ENCODE measurements around the gene SAMD4B. TPM values are rescaled to one million over a fixed set of nuclear protein-coding genes. Genes with fewer than 3 reads are reported as not detected.

The SAMD4B gene
- total and polyA plus RNA-seq, 9 of the 15 experiments (the other 6 are each of a cell fraction or from before 2014, with no cell fraction given): 3.4 to 90.5 (median 38.0) TPM

DNA sequence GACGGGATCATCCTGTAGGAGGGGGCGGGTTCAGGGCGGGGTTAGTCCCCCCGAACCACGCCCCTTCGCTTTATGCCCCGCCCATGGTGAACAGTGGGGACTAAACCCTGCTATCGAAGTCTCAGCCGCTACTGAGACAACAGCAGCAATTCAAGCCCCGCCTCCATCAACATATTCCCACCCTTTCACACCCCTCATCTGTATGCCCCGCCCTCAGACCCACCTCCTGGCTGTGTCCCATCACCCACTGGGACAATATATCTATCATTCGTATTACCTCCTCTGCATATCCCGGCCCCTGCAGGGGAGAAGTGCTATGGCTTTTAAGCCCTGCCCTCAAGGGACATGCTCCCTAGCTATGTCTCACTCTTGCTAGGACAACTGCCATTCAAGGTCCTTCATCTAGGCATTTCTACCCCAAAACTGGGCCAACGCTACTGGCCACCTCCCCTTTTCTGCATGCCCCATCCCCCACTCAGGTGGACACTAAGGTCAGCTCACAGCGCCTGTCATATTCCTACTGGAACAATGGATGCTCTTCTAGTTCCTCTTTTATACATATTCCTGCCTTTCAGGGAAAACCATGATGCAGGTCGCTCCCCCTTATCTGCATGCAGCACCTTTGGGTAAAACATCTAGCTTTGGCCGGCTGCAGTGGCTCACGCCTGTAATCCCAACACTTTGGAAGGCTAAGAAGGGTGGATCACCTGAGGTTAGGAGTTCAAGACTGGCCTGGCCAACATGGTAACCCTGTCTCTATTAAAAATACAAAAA, 33.5 kb upstream of the SAMD4B start (continued):
- TF ChIP-seq, protein P1, sequence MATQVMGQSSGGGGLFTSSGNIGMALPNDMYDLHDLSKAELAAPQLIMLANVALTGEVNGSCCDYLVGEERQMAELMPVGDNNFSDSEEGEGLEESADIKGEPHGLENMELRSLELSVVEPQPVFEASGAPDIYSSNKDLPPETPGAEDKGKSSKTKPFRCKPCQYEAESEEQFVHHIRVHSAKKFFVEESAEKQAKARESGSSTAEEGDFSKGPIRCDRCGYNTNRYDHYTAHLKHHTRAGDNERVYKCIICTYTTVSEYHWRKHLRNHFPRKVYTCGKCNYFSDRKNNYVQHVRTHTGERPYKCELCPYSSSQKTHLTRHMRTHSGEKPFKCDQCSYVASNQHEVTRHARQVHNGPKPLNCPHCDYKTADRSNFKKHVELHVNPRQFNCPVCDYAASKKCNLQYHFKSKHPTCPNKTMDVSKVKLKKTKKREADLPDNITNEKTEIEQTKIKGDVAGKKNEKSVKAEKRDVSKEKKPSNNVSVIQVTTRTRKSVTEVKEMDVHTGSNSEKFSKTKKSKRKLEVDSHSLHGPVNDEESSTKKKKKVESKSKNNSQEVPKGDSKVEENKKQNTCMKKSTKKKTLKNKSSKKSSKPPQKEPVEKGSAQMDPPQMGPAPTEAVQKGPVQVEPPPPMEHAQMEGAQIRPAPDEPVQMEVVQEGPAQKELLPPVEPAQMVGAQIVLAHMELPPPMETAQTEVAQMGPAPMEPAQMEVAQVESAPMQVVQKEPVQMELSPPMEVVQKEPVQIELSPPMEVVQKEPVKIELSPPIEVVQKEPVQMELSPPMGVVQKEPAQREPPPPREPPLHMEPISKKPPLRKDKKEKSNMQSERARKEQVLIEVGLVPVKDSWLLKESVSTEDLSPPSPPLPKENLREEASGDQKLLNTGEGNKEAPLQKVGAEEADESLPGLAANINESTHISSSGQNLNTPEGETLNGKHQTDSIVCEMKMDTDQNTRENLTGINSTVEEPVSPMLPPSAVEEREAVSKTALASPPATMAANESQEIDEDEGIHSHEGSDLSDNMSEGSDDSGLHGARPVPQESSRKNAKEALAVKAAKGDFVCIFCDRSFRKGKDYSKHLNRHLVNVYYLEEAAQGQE (IDR thresholded peaks at IDR 0.05; ENCODE audit: borderline replicate concordance): peak; percentile 62
- TF ChIP-seq, protein P1 (CRISPR knock-in tag; IDR thresholded peaks at IDR 0.05; ENCODE audit: low read depth): no peak
- peak; percentile 33 for TF ChIP-seq EP300 (IDR thresholded peaks at IDR 0.05; ENCODE audit: low read length)
- TF ChIP-seq, protein P2, sequence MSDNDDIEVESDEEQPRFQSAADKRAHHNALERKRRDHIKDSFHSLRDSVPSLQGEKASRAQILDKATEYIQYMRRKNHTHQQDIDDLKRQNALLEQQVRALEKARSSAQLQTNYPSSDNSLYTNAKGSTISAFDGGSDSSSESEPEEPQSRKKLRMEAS (CRISPR knock-in tag; IDR thresholded peaks at IDR 0.05): peak; percentile 39; the same call in 1 of the 2 replicates
- peak; percentile 15; the same call in 1 of the 2 replicates for TF ChIP-seq BHLHE40 (IDR thresholded peaks at IDR 0.05; ENCODE audit: low read length)
- TF ChIP-seq, protein P3, sequence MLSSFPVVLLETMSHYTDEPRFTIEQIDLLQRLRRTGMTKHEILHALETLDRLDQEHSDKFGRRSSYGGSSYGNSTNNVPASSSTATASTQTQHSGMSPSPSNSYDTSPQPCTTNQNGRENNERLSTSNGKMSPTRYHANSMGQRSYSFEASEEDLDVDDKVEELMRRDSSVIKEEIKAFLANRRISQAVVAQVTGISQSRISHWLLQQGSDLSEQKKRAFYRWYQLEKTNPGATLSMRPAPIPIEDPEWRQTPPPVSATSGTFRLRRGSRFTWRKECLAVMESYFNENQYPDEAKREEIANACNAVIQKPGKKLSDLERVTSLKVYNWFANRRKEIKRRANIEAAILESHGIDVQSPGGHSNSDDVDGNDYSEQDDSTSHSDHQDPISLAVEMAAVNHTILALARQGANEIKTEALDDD (IDR thresholded peaks at IDR 0.05): 0 out of 2 replicates have a peak, but pooled peaks have one; percentile 5
- TF ChIP-seq, protein P4, sequence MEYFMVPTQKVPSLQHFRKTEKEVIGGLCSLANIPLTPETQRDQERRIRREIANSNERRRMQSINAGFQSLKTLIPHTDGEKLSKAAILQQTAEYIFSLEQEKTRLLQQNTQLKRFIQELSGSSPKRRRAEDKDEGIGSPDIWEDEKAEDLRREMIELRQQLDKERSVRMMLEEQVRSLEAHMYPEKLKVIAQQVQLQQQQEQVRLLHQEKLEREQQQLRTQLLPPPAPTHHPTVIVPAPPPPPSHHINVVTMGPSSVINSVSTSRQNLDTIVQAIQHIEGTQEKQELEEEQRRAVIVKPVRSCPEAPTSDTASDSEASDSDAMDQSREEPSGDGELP (CRISPR knock-in tag; IDR thresholded peaks at IDR 0.05; ENCODE audit: borderline replicate concordance): peak; percentile 33; the same call in 1 of the 2 replicates
- peak; percentile 69 for TF ChIP-seq GATA2 (CRISPR knock-in tag; IDR thresholded peaks at IDR 0.05)
- TF ChIP-seq TCF3 (CRISPR knock-in tag; IDR thresholded peaks at IDR 0.05): peak; percentile 93
- TF ChIP-seq, protein P5, sequence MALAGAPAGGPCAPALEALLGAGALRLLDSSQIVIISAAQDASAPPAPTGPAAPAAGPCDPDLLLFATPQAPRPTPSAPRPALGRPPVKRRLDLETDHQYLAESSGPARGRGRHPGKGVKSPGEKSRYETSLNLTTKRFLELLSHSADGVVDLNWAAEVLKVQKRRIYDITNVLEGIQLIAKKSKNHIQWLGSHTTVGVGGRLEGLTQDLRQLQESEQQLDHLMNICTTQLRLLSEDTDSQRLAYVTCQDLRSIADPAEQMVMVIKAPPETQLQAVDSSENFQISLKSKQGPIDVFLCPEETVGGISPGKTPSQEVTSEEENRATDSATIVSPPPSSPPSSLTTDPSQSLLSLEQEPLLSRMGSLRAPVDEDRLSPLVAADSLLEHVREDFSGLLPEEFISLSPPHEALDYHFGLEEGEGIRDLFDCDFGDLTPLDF (CRISPR knock-in tag; IDR thresholded peaks at IDR 0.05): no peak
- peak; percentile 88 for TF ChIP-seq CTBP1 (IDR thresholded peaks at IDR 0.05; ENCODE audit: borderline replicate concordance)
- no peak for TF ChIP-seq ZNF12 (CRISPR knock-in tag; IDR thresholded peaks at IDR 0.05)
- no peak for TF ChIP-seq E2F3 (CRISPR knock-in tag; IDR thresholded peaks at IDR 0.05)
- no peak for TF ChIP-seq TOE1 (IDR thresholded peaks at IDR 0.05; ENCODE audit: borderline replicate concordance)
- TF ChIP-seq TOE1 (CRISPR knock-in tag; IDR thresholded peaks at IDR 0.05; ENCODE audit: borderline replicate concordance, low read depth): no peak
- TF ChIP-seq ARID1B (IDR thresholded peaks at IDR 0.05): peak; percentile 89
- TF ChIP-seq ADNP (tag; IDR thresholded peaks at IDR 0.05): peak; percentile 93

All from K562 (cell line).